ENCODE data around the gene CAP1.

The CAP1 gene

GRCh38 chr1:40105028-40105427, 64.5 kb downstream of the CAP1 start:
- no peak for TF ChIP-seq CTCF (conservative IDR thresholded peaks at IDR 0.05)
- H3K27ac ChIP-seq, result no peak overlapping the region

- no peak for TF ChIP-seq CTCF (conservative IDR thresholded peaks at IDR 0.05)
- no peak overlapping the region for H3K27ac ChIP-seq
Measured at GRCh38 chr1:40107290-40107959, 66.9 kb downstream of the CAP1 start.

- TF ChIP-seq CTCF (conservative IDR thresholded peaks at IDR 0.05), result no peak
- H3K27ac ChIP-seq, result no peak overlapping the region
Measured at GRCh38 chr1:40110389-40110788, 69.9 kb downstream of the CAP1 start.

- TF ChIP-seq CTCF (conservative IDR thresholded peaks at IDR 0.05), result no peak
- H3K27ac ChIP-seq, result no peak overlapping the region
Measured at GRCh38 chr1:40114400-40114799, 73.9 kb downstream of the CAP1 start.

- no peak overlapping the region for H3K27ac ChIP-seq
- TF ChIP-seq CTCF (conservative IDR thresholded peaks at IDR 0.05), result no peak
Measured at GRCh38 chr1:40120128-40120527, 79.6 kb downstream of the CAP1 start.
